Measurements from ENCODE around the gene SNX14.

SNX14 gene

GRCh38 chr6:85614780-85615179 is 21.1 kb upstream of the SNX14 start:
- Mint-ChIP-seq H3K4me1 (no peaks in the 10 kb centered on the region), H3K27me3 (ENCODE audit: low read depth) (no peaks in the 10 kb centered on the region), H3K4me3 (no peak overlapping the region), H3K27ac (peak overlapping the region in 2 of 3 experiments; percentile 21 to 45), H3K36me3 (ENCODE audit: low read depth) (peaks cover 85% of the 10 kb centered on the region), H3K9me3 (no peaks in the 10 kb centered on the region)
- TF ChIP-seq CTCF (IDR thresholded peaks at IDR 0.05; ENCODE audit: unreplicated experiment in 3 of 3): no peak

GRCh38 chr6:85612690-85613474 is 19.2 kb upstream of the SNX14 start:
- no peak for TF ChIP-seq CTCF (IDR thresholded peaks at IDR 0.05; ENCODE audit: unreplicated experiment in 3 of 3)
- Mint-ChIP-seq H3K9me3 (no peaks in the 10 kb centered on the region), H3K27ac (peak overlapping the region in 1 of 3 experiments; percentile 83), H3K4me1 (no peaks in the 10 kb centered on the region), H3K36me3 (ENCODE audit: low read depth) (peaks cover 72% of the 10 kb centered on the region), H3K4me3 (no peak overlapping the region), H3K27me3 (ENCODE audit: low read depth) (no peaks in the 10 kb centered on the region)

GRCh38 chr6:85610182-85610895 is 16.7 kb upstream of the SNX14 start:
- H3K27ac Mint-ChIP-seq: peak overlapping the region in 1 of 3 experiments; percentile 5
- H3K27me3 Mint-ChIP-seq (ENCODE audit: low read depth): no peaks in the 10 kb centered on the region
- H3K4me1 Mint-ChIP-seq: no peaks in the 10 kb centered on the region
- H3K4me3 Mint-ChIP-seq: no peak overlapping the region
- TF ChIP-seq CTCF (IDR thresholded peaks at IDR 0.05; ENCODE audit: unreplicated experiment in 3 of 3): no peak
- H3K9me3 Mint-ChIP-seq: no peaks in the 10 kb centered on the region
- peaks cover 60% of the 10 kb centered on the region for H3K36me3 Mint-ChIP-seq (ENCODE audit: low read depth)

- no peaks in the 10 kb centered on the region for H3K9me3 Mint-ChIP-seq
- no peaks in the 10 kb centered on the region for H3K4me1 Mint-ChIP-seq
- peaks cover 4% of the 10 kb centered on the region for H3K36me3 Mint-ChIP-seq (ENCODE audit: low read depth)
- no peaks in the 10 kb centered on the region for H3K27me3 Mint-ChIP-seq (ENCODE audit: low read depth)
- H3K27ac Mint-ChIP-seq: no peak overlapping the region
- no peak for TF ChIP-seq CTCF (IDR thresholded peaks at IDR 0.05; ENCODE audit: unreplicated experiment in 3 of 3)
- no peak overlapping the region for H3K4me3 Mint-ChIP-seq
These were observed 8.4 kb upstream of the SNX14 start for GRCh38 chr6:85602100-85602499.

- peak overlapping the region in 1 of 3 experiments; percentile 16 for H3K27ac Mint-ChIP-seq
- no peaks in the 10 kb centered on the region for H3K4me1 Mint-ChIP-seq
- no peak overlapping the region for H3K4me3 Mint-ChIP-seq
- no peaks in the 10 kb centered on the region for H3K9me3 Mint-ChIP-seq
- no peak for TF ChIP-seq CTCF (IDR thresholded peaks at IDR 0.05; ENCODE audit: unreplicated experiment in 3 of 3)
- no peaks in the 10 kb centered on the region for H3K36me3 Mint-ChIP-seq (ENCODE audit: low read depth)
- H3K27me3 Mint-ChIP-seq (ENCODE audit: low read depth): no peaks in the 10 kb centered on the region
These were observed 7.2 kb upstream of the SNX14 start for GRCh38 chr6:85600713-85601313.

Data from nephron (organoid).